H1 (cell line): ENCODE measurements around the gene PRKN. TPM values are rescaled to one million over a fixed set of nuclear protein-coding genes. Genes with fewer than 3 reads are reported as not detected.

Experiments
- BACH1 ChIP-seq: IDR thresholded peaks from 2 replicates; pipeline ENCODE4 v1.6.1; 2012; ENCODE audit warnings: low read length, improper control_type of control experiment
- polyA plus RNA-seq, 7 experiments: library from polyadenylated mRNA; depleted of rRNA in 3 of 7; stranded (reverse) in 5 of 7; unstranded in 2 of 7; fragments of >200 nt in 5 of 7; fragments of 200-250 nt in 2 of 7; gene quantifications; 1 replicate in 5 of 7; 2 replicates in 1 of 7; 4 replicates in 1 of 7; pipeline versions ENCODE4 v1.2.1 to v1.2.3, GENCODE V29; 2011 to 2013; ENCODE audit warnings: missing spikeins in 2 of 7, mixed read lengths in 2 of 7
- total RNA-seq: library from RNA; stranded (reverse); fragmentation: NEBNext Ultra II Directional; extraction: Animal tissue kit (Norgen Biotek cat#: 25700); gene quantifications from 2 replicates; pipeline ENCODE4 v1.2.1, GENCODE V29; 2021
- TF ChIP-seq, protein P1 (sequence below): fragments of 300-600 bp; sonication (generic); IDR thresholded peaks from 2 replicates; pipeline ENCODE4 v1.7.1; 2012; ENCODE audit warnings: low read length, moderate library complexity, mild to moderate bottlenecking, inconsistent platforms; ENCODE audit not compliant: insufficient replicate concordance

PRKN gene
- total and polyA plus RNA-seq, 2 of the 8 experiments (the other 6 are each of a cell fraction or from before 2014, with no cell fraction given) = 0.13 to 0.29 TPM

DNA sequence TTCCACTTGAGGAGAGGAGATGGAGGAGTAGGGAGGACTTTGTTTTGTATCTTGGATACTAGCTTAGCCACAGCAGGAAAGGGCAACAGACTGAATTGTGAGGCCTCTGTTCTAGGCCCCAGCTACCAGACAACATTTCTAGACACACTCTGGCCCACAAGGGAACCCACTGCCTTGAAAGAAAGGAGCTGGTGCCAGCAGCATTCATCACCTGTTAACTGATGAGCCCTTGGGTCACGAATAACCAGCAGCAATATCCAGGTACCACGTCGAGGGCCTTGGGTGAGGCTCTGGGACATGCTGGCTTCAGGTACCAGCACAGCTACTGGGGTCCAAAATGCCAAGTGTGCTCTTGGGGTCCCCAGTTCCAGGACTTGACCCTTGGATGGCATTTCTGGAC lies 165.5 kb downstream of the PRKN start (continued):
- TF ChIP-seq, protein P1, sequence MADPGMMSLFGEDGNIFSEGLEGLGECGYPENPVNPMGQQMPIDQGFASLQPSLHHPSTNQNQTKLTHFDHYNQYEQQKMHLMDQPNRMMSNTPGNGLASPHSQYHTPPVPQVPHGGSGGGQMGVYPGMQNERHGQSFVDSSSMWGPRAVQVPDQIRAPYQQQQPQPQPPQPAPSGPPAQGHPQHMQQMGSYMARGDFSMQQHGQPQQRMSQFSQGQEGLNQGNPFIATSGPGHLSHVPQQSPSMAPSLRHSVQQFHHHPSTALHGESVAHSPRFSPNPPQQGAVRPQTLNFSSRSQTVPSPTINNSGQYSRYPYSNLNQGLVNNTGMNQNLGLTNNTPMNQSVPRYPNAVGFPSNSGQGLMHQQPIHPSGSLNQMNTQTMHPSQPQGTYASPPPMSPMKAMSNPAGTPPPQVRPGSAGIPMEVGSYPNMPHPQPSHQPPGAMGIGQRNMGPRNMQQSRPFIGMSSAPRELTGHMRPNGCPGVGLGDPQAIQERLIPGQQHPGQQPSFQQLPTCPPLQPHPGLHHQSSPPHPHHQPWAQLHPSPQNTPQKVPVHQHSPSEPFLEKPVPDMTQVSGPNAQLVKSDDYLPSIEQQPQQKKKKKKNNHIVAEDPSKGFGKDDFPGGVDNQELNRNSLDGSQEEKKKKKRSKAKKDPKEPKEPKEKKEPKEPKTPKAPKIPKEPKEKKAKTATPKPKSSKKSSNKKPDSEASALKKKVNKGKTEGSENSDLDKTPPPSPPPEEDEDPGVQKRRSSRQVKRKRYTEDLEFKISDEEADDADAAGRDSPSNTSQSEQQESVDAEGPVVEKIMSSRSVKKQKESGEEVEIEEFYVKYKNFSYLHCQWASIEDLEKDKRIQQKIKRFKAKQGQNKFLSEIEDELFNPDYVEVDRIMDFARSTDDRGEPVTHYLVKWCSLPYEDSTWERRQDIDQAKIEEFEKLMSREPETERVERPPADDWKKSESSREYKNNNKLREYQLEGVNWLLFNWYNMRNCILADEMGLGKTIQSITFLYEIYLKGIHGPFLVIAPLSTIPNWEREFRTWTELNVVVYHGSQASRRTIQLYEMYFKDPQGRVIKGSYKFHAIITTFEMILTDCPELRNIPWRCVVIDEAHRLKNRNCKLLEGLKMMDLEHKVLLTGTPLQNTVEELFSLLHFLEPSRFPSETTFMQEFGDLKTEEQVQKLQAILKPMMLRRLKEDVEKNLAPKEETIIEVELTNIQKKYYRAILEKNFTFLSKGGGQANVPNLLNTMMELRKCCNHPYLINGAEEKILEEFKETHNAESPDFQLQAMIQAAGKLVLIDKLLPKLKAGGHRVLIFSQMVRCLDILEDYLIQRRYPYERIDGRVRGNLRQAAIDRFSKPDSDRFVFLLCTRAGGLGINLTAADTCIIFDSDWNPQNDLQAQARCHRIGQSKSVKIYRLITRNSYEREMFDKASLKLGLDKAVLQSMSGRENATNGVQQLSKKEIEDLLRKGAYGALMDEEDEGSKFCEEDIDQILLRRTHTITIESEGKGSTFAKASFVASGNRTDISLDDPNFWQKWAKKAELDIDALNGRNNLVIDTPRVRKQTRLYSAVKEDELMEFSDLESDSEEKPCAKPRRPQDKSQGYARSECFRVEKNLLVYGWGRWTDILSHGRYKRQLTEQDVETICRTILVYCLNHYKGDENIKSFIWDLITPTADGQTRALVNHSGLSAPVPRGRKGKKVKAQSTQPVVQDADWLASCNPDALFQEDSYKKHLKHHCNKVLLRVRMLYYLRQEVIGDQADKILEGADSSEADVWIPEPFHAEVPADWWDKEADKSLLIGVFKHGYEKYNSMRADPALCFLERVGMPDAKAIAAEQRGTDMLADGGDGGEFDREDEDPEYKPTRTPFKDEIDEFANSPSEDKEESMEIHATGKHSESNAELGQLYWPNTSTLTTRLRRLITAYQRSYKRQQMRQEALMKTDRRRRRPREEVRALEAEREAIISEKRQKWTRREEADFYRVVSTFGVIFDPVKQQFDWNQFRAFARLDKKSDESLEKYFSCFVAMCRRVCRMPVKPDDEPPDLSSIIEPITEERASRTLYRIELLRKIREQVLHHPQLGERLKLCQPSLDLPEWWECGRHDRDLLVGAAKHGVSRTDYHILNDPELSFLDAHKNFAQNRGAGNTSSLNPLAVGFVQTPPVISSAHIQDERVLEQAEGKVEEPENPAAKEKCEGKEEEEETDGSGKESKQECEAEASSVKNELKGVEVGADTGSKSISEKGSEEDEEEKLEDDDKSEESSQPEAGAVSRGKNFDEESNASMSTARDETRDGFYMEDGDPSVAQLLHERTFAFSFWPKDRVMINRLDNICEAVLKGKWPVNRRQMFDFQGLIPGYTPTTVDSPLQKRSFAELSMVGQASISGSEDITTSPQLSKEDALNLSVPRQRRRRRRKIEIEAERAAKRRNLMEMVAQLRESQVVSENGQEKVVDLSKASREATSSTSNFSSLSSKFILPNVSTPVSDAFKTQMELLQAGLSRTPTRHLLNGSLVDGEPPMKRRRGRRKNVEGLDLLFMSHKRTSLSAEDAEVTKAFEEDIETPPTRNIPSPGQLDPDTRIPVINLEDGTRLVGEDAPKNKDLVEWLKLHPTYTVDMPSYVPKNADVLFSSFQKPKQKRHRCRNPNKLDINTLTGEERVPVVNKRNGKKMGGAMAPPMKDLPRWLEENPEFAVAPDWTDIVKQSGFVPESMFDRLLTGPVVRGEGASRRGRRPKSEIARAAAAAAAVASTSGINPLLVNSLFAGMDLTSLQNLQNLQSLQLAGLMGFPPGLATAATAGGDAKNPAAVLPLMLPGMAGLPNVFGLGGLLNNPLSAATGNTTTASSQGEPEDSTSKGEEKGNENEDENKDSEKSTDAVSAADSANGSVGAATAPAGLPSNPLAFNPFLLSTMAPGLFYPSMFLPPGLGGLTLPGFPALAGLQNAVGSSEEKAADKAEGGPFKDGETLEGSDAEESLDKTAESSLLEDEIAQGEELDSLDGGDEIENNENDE = no peak
- TF ChIP-seq BACH1 = no peak
